Sigmoid colon (tissue), 7 donors: ENCODE measurements around the gene CCDC138. TPM values are rescaled to one million over a fixed set of nuclear protein-coding genes. Genes with fewer than 3 reads are reported as not detected.

ENCODE experiments used
- DNase-seq: peaks from one replicate; pipeline ENCODE4 v3.0.0-alpha.2; 2019
- H3K27ac ChIP-seq, 4 donors: fragments of 200-600 bp; sonication (generic); one replicate each; pipeline ENCODE4 v1.5.1; 2016 to 2019; ENCODE audit warnings: mild to moderate bottlenecking in 1 of 4
- H3K27me3 ChIP-seq, 3 donors: fragments of 200-600 bp; sonication (generic); one replicate each; pipeline ENCODE4 v1.5.1; 2019; ENCODE audit warnings: mild to moderate bottlenecking in 1 of 3
- H3K36me3 ChIP-seq, 4 donors: fragments of 200-600 bp; sonication (generic); one replicate each; pipeline ENCODE4 v1.5.1; 2016 to 2019
- H3K4me1 ChIP-seq, 4 donors: fragments of 200-600 bp; sonication (generic); one replicate each; pipeline ENCODE4 v1.5.1; 2017 to 2019
- H3K4me3 ChIP-seq, 4 donors: fragments of 200-600 bp; sonication (generic); one replicate each; pipeline ENCODE4 v1.5.1; 2017 to 2019; ENCODE audit warnings: mild to moderate bottlenecking in 2 of 4, moderate library complexity in 1 of 4
- H3K9me3 ChIP-seq, 4 donors: fragments of 200-600 bp in 3 of 4; sonication (generic) in 3 of 4; one replicate each; pipeline versions ENCODE4 v1.5.1 to v1.6.1; 2013 to 2019
- EP300 ChIP-seq, 4 donors: sonication (generic); formaldehyde crosslinking; IDR thresholded peaks; one replicate each; pipeline ENCODE4 v1.6.1; 2017; ENCODE audit warnings: antibody characterized with exemption in 4 of 4
- POLR2A ChIP-seq, 2 donors: fragments of 450-650 bp; IDR thresholded peaks; one replicate each; pipeline ENCODE4 v1.6.1; 2016; ENCODE audit warnings: antibody characterized with exemption in 2 of 2, mild to moderate bottlenecking in 2 of 2, moderate library complexity in 2 of 2
- POLR2AphosphoS5 ChIP-seq, 4 donors: sonication (generic); formaldehyde crosslinking; IDR thresholded peaks; one replicate each; pipeline ENCODE4 v1.6.1; 2017; ENCODE audit warnings: antibody characterized with exemption in 4 of 4
- WGBS, 2 donors: extraction: QIAGEN DNeasy Blood & Tissue Kit; methylation state at CpG; one replicate each; pipeline ENCODE4 v1.1.7; 2013; 5-methylcytosine and 5-hydroxymethylcytosine counted together
- intact Hi-C: fragments of 100-400 bp; cut with DNase I; formaldehyde crosslinking; loops from one replicate; pipeline ENCODE4 v1.15.1; 2023
- polyA plus RNA-seq, 3 donors: library from polyadenylated mRNA; stranded (reverse); fragments of 200-250 nt; gene quantifications; one replicate each; pipeline ENCODE4 v1.2.3, GENCODE V29; 2013
- total RNA-seq, 4 donors: library from RNA; depleted of rRNA; stranded (reverse); fragments of >200 nt; gene quantifications; one replicate each; pipeline ENCODE4 v1.1.0, GENCODE V29; 2016
- TF ChIP-seq, protein P1 (sequence below), 4 experiments: fragments of 450-650 bp in 3 of 4; fragments of 200-600 bp in 1 of 4; IDR thresholded peaks; one replicate each; pipeline ENCODE4 v1.5.1; 2016 to 2019; ENCODE audit warnings: antibody characterized with exemption in 4 of 4, mild to moderate bottlenecking in 3 of 4, moderate library complexity in 2 of 4
- donor health status: healthy with polysubstance abuse.
- donor health status: Bipolar disorder and iron deficiency.
- donor health status: healthy.

The CCDC138 gene
- total and polyA plus RNA-seq, 7 donors, result 1.8 to 4.2 (median 3.1) TPM

DNA sequence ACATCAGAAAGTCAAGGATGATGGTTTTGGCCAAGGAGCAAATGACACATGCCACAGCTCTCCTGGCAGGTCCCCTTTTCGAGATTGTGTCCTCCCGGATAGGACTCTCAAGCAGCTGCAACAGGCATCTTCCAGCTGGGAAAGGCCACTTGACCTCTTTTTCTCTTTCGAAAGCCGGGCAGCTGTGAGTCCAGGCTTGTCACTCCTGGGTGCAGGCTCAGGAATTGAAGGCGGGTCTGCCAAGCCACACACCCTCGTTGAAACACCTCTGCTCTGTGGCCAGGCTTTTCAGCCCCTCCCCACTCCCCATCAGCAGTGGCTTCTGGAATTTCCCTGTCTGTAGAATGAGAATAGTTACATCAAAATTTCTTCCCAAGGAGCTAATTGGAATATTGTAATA is 98.0 kb downstream of the CCDC138 start:
- H3K27ac ChIP-seq, result no peak overlapping the region
- H3K27me3 ChIP-seq, result no peaks in the 10 kb centered on the region
- WGBS, 2 donors, result 37 to 60% methylated on average over 6 of the region's 6 CpGs
- peaks cover 0 to 6% (median 3%) of the 10 kb centered on the region in 4 donors for H3K9me3 ChIP-seq
- H3K4me3 ChIP-seq, result no peak overlapping the region
- H3K4me1 ChIP-seq, result no peaks in the 10 kb centered on the region
- intact Hi-C loops, result no loop called here
- no peak for TF ChIP-seq POLR2A (IDR thresholded peaks at IDR 0.05)
- TF ChIP-seq EP300 (IDR thresholded peaks at IDR 0.05), result no peak
- no peak for DNase-seq
- no peaks in the 10 kb centered on the region for H3K36me3 ChIP-seq

DNA sequence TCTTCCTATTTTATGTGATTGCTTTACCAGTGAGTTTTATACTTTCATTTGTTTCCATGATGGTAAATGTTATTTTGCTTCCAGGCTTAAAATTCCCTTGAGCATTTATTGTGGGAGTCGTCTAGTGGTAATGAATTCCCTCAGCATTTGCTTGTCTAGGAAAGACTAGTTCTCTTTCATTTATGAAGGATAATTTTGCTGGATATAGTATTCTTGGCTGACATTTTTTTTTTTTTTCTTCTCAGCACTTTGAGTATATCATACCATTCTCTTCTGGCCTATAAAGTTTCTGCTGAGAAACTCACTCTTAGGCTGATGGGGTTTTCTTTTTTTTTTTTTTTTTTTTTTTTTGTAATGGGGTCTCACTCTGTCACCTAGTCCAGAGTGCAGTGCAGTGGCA is 103.3 kb downstream of the CCDC138 start:
- Histone ChIP-seq H3K4me3 (no peak overlapping the region), H3K9me3 (peaks cover 0 to 11% (median 3%) of the 10 kb centered on the region in 4 donors), H3K27ac (no peak overlapping the region), H3K36me3 (no peaks in the 10 kb centered on the region), H3K4me1 (no peaks in the 10 kb centered on the region), H3K27me3 (no peaks in the 10 kb centered on the region)
- DNase-seq, result no peak
- 94% methylated on average over 1 of the region's 1 CpG for WGBS, 2 donors
- TF ChIP-seq POLR2A (IDR thresholded peaks at IDR 0.05) (no peak), EP300 (IDR thresholded peaks at IDR 0.05) (no peak), POLR2AphosphoS5 (IDR thresholded peaks at IDR 0.05) (no peak)
- TF ChIP-seq, protein P1, sequence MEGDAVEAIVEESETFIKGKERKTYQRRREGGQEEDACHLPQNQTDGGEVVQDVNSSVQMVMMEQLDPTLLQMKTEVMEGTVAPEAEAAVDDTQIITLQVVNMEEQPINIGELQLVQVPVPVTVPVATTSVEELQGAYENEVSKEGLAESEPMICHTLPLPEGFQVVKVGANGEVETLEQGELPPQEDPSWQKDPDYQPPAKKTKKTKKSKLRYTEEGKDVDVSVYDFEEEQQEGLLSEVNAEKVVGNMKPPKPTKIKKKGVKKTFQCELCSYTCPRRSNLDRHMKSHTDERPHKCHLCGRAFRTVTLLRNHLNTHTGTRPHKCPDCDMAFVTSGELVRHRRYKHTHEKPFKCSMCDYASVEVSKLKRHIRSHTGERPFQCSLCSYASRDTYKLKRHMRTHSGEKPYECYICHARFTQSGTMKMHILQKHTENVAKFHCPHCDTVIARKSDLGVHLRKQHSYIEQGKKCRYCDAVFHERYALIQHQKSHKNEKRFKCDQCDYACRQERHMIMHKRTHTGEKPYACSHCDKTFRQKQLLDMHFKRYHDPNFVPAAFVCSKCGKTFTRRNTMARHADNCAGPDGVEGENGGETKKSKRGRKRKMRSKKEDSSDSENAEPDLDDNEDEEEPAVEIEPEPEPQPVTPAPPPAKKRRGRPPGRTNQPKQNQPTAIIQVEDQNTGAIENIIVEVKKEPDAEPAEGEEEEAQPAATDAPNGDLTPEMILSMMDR (IDR thresholded peaks at IDR 0.05), result no peak
- intact Hi-C loops, result no loop called here

DNA sequence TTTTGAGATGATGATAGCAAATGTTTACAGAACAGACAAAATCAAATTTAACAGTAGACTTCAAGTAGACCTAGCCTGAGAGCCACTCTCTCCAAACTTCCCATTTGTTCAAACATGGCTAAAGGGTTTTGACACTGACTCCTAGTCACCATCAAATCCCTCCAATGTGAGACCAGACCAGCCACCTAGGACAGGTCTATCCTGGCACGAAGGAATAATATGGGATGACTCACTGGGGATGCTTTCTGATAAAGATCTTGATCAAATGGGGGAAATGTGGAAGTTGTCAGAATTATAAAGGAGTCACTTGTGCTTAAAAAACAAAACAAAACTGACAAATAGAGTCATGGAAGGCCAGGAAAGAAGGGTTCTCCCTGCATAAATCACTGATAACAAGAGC is 106.7 kb downstream of the CCDC138 start:
- no peak for DNase-seq
- peaks cover 0 to 7% (median 3%) of the 10 kb centered on the region in 4 donors for H3K9me3 ChIP-seq
- WGBS, 2 donors, result 63 to 84% methylated on average over 1 of the region's 1 CpG
- intact Hi-C loops, result no loop called here
- no peak overlapping the region for H3K27ac ChIP-seq
- H3K27me3 ChIP-seq, result no peaks in the 10 kb centered on the region
- no peaks in the 10 kb centered on the region for H3K36me3 ChIP-seq
- no peak for TF ChIP-seq POLR2A (IDR thresholded peaks at IDR 0.05)
- TF ChIP-seq, protein P1 (IDR thresholded peaks at IDR 0.05), result no peak
- TF ChIP-seq POLR2AphosphoS5 (IDR thresholded peaks at IDR 0.05), result no peak
- TF ChIP-seq EP300 (IDR thresholded peaks at IDR 0.05), result no peak
- H3K4me3 ChIP-seq, result no peak overlapping the region
- no peaks in the 10 kb centered on the region for H3K4me1 ChIP-seq

DNA sequence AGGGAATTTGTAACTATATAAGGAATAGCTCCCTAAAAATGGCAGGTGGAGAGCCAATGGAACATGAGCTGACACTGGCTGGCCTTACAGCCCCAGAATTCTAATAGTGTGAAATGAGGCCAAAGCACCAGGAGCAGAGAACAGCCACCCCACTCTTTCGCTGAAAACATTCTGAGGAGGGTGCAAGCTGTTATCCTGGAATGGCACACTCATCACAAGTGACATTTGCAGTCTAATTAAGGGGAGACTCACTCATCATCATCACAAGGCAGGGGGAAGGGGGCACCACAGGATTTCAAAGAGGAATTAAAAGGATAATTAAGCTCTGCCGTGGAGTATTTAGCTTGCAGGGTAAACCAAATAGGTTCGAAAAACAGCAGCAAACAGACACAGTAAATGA is 108.2 kb downstream of the CCDC138 start:
- 46 to 74% methylated on average over 3 of the region's 3 CpGs for WGBS, 2 donors
- Histone ChIP-seq H3K4me3 (no peak overlapping the region), H3K36me3 (no peaks in the 10 kb centered on the region), H3K9me3 (peaks cover 0 to 7% (median 3%) of the 10 kb centered on the region in 4 donors), H3K27me3 (no peaks in the 10 kb centered on the region), H3K27ac (no peak overlapping the region), H3K4me1 (no peaks in the 10 kb centered on the region)
- TF ChIP-seq EP300 (IDR thresholded peaks at IDR 0.05) (no peak), POLR2AphosphoS5 (IDR thresholded peaks at IDR 0.05) (no peak), POLR2A (IDR thresholded peaks at IDR 0.05) (no peak)
- TF ChIP-seq, protein P1 (IDR thresholded peaks at IDR 0.05), result no peak
- DNase-seq, result no peak
- intact Hi-C loops, result no loop called here

DNA sequence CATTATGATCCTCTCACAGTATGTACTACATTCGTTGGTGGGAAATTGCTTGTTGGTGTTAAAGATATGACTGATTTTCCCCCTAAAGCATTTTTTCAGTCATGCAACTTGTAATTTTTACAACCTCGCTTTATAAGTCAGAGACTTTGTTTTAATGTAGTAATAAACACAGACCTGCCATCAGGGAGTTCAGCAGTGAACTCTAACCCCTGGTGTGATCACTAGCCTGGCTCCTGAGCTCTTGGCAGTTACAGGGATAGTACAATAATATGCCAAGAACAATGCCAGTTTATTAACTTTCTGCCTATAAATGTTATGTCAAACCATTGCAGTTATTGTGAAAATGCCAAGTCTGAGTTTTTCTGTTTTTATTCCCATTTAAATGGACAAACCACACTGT is 108.6 kb downstream of the CCDC138 start:
- Histone ChIP-seq H3K9me3 (peaks cover 0 to 7% (median 2%) of the 10 kb centered on the region in 4 donors), H3K27me3 (no peaks in the 10 kb centered on the region), H3K4me1 (no peaks in the 10 kb centered on the region), H3K4me3 (no peak overlapping the region), H3K36me3 (no peaks in the 10 kb centered on the region), H3K27ac (no peak overlapping the region)
- TF ChIP-seq POLR2AphosphoS5 (IDR thresholded peaks at IDR 0.05) (no peak), POLR2A (IDR thresholded peaks at IDR 0.05) (no peak), EP300 (IDR thresholded peaks at IDR 0.05) (no peak)
- TF ChIP-seq, protein P1 (IDR thresholded peaks at IDR 0.05), result no peak
- DNase-seq, result no peak
- intact Hi-C loops, result no loop called here
- WGBS, 2 donors, result 20 to 68% methylated on average over 2 of the region's 2 CpGs
